Choroid plexus epithelial cell (primary cell): ENCODE measurements around the gene KIAA0825.

Source experiments
- DNase-seq: peaks from one replicate; pipeline ENCODE4 v3.0.0-alpha.2; 2010; ENCODE audit warnings: low read depth
- H3K4me3 ChIP-seq: 2 replicates; pipeline ENCODE4 v1.5.1; 2011; ENCODE audit warnings: low read depth, mild to moderate bottlenecking, control low read depth, low read length, moderate library complexity
- CTCF ChIP-seq: conservative IDR thresholded peaks from 2 replicates; pipeline ENCODE4 v1.5.1; 2011; ENCODE audit warnings: low read depth, mild to moderate bottlenecking, control low read depth, inconsistent platforms, low read length, moderate library complexity

The KIAA0825 gene

GRCh38 chr5:94197970-94198369, 420.4 kb downstream of the KIAA0825 start:
- H3K4me3 ChIP-seq: no peak overlapping the region
- no peak for DNase-seq
- no peak for TF ChIP-seq CTCF

GRCh38 chr5:94196953-94197352, 421.5 kb downstream of the KIAA0825 start:
- DNase-seq: no peak
- TF ChIP-seq CTCF: no peak
- H3K4me3 ChIP-seq: no peak overlapping the region

GRCh38 chr5:94192658-94193391, 425.6 kb downstream of the KIAA0825 start:
- no peak for DNase-seq
- TF ChIP-seq CTCF: no peak

GRCh38 chr5:94191604-94192003, 426.8 kb downstream of the KIAA0825 start:
- TF ChIP-seq CTCF: no peak
- no peak overlapping the region for H3K4me3 ChIP-seq

More at GRCh38 chr5:94192658-94193391, 425.6 kb downstream of the KIAA0825 start:
- no peak overlapping the region for H3K4me3 ChIP-seq

GRCh38 chr5:94188725-94189124, 429.7 kb downstream of the KIAA0825 start:
- H3K4me3 ChIP-seq: no peak overlapping the region
- DNase-seq: no peak
- no peak for TF ChIP-seq CTCF

More at GRCh38 chr5:94191604-94192003, 426.8 kb downstream of the KIAA0825 start:
- no peak for DNase-seq

- DNase-seq: no peak
- TF ChIP-seq CTCF: no peak
- no peak overlapping the region for H3K4me3 ChIP-seq
Measured at GRCh38 chr5:94184870-94185269, 433.5 kb downstream of the KIAA0825 start.

GRCh38 chr5:94181895-94182294, 436.5 kb downstream of the KIAA0825 start:
- peak; percentile 6 for TF ChIP-seq CTCF
- DNase-seq: peak; percentile 4
- no peak overlapping the region for H3K4me3 ChIP-seq
